Upper lobe of left lung (tissue), 4 donors: Measurements from ENCODE around the gene TMPRSS11D.

Source experiments
- CTCF ChIP-seq, 6 experiments: fragments of 450-650 bp in 4 of 6; fragments of 200-600 bp in 2 of 6; sonication (generic) in 2 of 6; IDR thresholded peaks; one replicate each; pipeline ENCODE4 v1.5.1; 2016 to 2019; ENCODE audit warnings: antibody characterized with exemption in 6 of 6
- EP300 ChIP-seq, 4 donors: sonication (generic); formaldehyde crosslinking; IDR thresholded peaks; one replicate each; pipeline ENCODE4 v1.5.1; 2017; ENCODE audit warnings: antibody characterized with exemption in 4 of 4, control low read depth in 2 of 4
- POLR2A ChIP-seq, 4 donors: fragments of 450-650 bp; IDR thresholded peaks; one replicate each; pipeline ENCODE4 v1.5.1; 2016 to 2017; ENCODE audit warnings: antibody characterized with exemption in 4 of 4, mild to moderate bottlenecking in 2 of 4
- POLR2AphosphoS5 ChIP-seq, 2 donors: sonication (generic); formaldehyde crosslinking; IDR thresholded peaks; one replicate each; pipeline ENCODE4 v1.5.1; 2017; ENCODE audit warnings: antibody characterized with exemption in 2 of 2

GRCh38 chr4:67929426-67929825 is 45.6 kb upstream of the TMPRSS11D start:
- no peak for TF ChIP-seq POLR2AphosphoS5 (IDR thresholded peaks at IDR 0.05)
- no peak for TF ChIP-seq CTCF (IDR thresholded peaks at IDR 0.05)
- TF ChIP-seq EP300 (IDR thresholded peaks at IDR 0.05) = no peak
- no peak for TF ChIP-seq POLR2A (IDR thresholded peaks at IDR 0.05)
